H9 (cell line): Measurements from ENCODE around the gene PPP1R17. TPM values are rescaled to one million over a fixed set of nuclear protein-coding genes. Genes with fewer than 3 reads are reported as not detected.

Experiments
- DNase-seq: peaks from one replicate; pipeline ENCODE4 v3.0.0-alpha.2; 2017
- H2AFZ ChIP-seq: one replicate; pipeline ENCODE4 v1.6.1; 2013; ENCODE audit warnings: mild to moderate bottlenecking, low read length, control low read depth, moderate library complexity
- H2AK5ac ChIP-seq: 2 replicates; pipeline ENCODE4 v1.6.1; 2013; ENCODE audit warnings: low read length, control low read depth, mixed read lengths; ENCODE audit not compliant: insufficient read length
- H2BK120ac ChIP-seq: one replicate; pipeline ENCODE4 v1.6.1; 2013; ENCODE audit warnings: low read depth, mild to moderate bottlenecking, low read length, control low read depth, inconsistent platforms; ENCODE audit not compliant: poor library complexity, severe bottlenecking
- H2BK12ac ChIP-seq: 2 replicates; pipeline ENCODE4 v1.6.1; 2013; ENCODE audit warnings: low read length, control low read depth, mixed read lengths, low read depth; ENCODE audit not compliant: insufficient read length
- H2BK15ac ChIP-seq: 2 replicates; pipeline ENCODE4 v1.6.1; 2013; ENCODE audit warnings: low read depth, low read length, control low read depth
- H2BK20ac ChIP-seq: one replicate; pipeline ENCODE4 v1.6.1; 2013; ENCODE audit warnings: low read depth, mild to moderate bottlenecking, low read length, control low read depth, inconsistent platforms; ENCODE audit not compliant: poor library complexity, severe bottlenecking
- H2BK5ac ChIP-seq: 2 replicates; pipeline ENCODE4 v1.6.1; 2013; ENCODE audit warnings: low read length, control low read depth, mixed read lengths; ENCODE audit not compliant: insufficient read length
- H3K14ac ChIP-seq: 2 replicates; pipeline ENCODE4 v1.6.1; 2013; ENCODE audit warnings: low read length, control low read depth; ENCODE audit not compliant: insufficient read depth
- H3K18ac ChIP-seq: 2 replicates; pipeline ENCODE4 v1.6.1; 2013; ENCODE audit warnings: low read depth, mild to moderate bottlenecking, mixed read lengths, low read length, control low read depth; ENCODE audit not compliant: insufficient read length
- H3K23ac ChIP-seq: 2 replicates; pipeline ENCODE4 v1.6.1; 2013; ENCODE audit warnings: low read length, control low read depth, mixed read lengths, low read depth; ENCODE audit not compliant: insufficient read length
- H3K23me2 ChIP-seq: 2 replicates; pipeline ENCODE4 v1.6.1; 2013; ENCODE audit warnings: low read depth, mild to moderate bottlenecking, mixed read lengths, low read length, control low read depth; ENCODE audit not compliant: insufficient read length, poor library complexity, severe bottlenecking
- H3K27ac ChIP-seq: 2 replicates; pipeline ENCODE4 v1.5.1; 2013; ENCODE audit warnings: low read length, control low read depth, mixed read lengths, low read depth; ENCODE audit not compliant: insufficient read length
- H3K27me3 ChIP-seq: 2 replicates; pipeline ENCODE4 v1.6.1; 2013; ENCODE audit warnings: low read length, control low read depth, inconsistent platforms; ENCODE audit not compliant: insufficient read depth
- H3K4ac ChIP-seq: 2 replicates; pipeline ENCODE4 v1.6.1; 2013; ENCODE audit warnings: low read depth, mild to moderate bottlenecking, control low read depth, inconsistent platforms, low read length, moderate library complexity
- H3K4me1 ChIP-seq: 2 replicates; pipeline ENCODE4 v1.6.1; 2013; ENCODE audit warnings: low read length, control low read depth, inconsistent platforms; ENCODE audit not compliant: insufficient read depth
- H3K4me2 ChIP-seq: 2 replicates; pipeline ENCODE4 v1.6.1; 2013; ENCODE audit warnings: low read length, control low read depth, mixed read lengths; ENCODE audit not compliant: insufficient read length, insufficient read depth
- H3K56ac ChIP-seq: 2 replicates; pipeline ENCODE4 v1.6.1; 2013; ENCODE audit warnings: low read depth, mild to moderate bottlenecking, mixed read lengths, low read length, control low read depth; ENCODE audit not compliant: insufficient read length
- H3K79me1 ChIP-seq: 2 replicates; pipeline ENCODE4 v1.6.1; 2013; ENCODE audit warnings: low read depth, mild to moderate bottlenecking, moderate library complexity, low read length, control low read depth, inconsistent platforms; ENCODE audit not compliant: insufficient read depth, poor library complexity, severe bottlenecking
- H3K79me2 ChIP-seq: 2 replicates; pipeline ENCODE4 v1.6.1; 2013; ENCODE audit warnings: low read length, control low read depth, inconsistent platforms; ENCODE audit not compliant: insufficient read depth
- H3K9ac ChIP-seq: 2 replicates; pipeline ENCODE4 v1.6.1; 2013; ENCODE audit warnings: low read length, control low read depth, mixed read lengths; ENCODE audit not compliant: insufficient read length; ENCODE audit errors: extremely low read depth
- H3K9me3 ChIP-seq: one replicate; pipeline ENCODE4 v1.6.1; 2013; ENCODE audit warnings: low read depth, low read length, inconsistent platforms; ENCODE audit not compliant: control insufficient read depth
- H3T11ph ChIP-seq: one replicate; pipeline ENCODE4 v1.6.1; 2013; ENCODE audit warnings: mild to moderate bottlenecking, low read length, control low read depth, inconsistent platforms
- H4K20me1 ChIP-seq: one replicate; pipeline ENCODE4 v1.6.1; 2013; ENCODE audit not compliant: control insufficient read depth, insufficient read length, insufficient read depth
- H4K5ac ChIP-seq: 2 replicates; pipeline ENCODE4 v1.6.1; 2013; ENCODE audit warnings: low read depth, mild to moderate bottlenecking, mixed read lengths, low read length, control low read depth; ENCODE audit not compliant: insufficient read length
- H4K8ac ChIP-seq: replicated peaks from 2 replicates; pipeline ENCODE4 v1.6.1; 2013; ENCODE audit warnings: low read length, control low read depth, mixed read lengths, low read depth; ENCODE audit not compliant: insufficient read length
- H4K91ac ChIP-seq: 2 replicates; pipeline ENCODE4 v1.6.1; 2013; ENCODE audit warnings: low read depth, mild to moderate bottlenecking, moderate library complexity, mixed read lengths, low read length, control low read depth; ENCODE audit not compliant: insufficient read length
- H3K27ac Mint-ChIP-seq, 3 experiments: 2 replicates in 2 of 3; 3 replicates in 1 of 3; pipeline ENCODE4 v1.8.0; 2020 to 2021; ENCODE audit warnings: mixed read lengths in 3 of 3, mild to moderate bottlenecking in 1 of 3, moderate library complexity in 1 of 3
- H3K27me3 Mint-ChIP-seq: 2 replicates; pipeline ENCODE4 v1.8.0; 2021; ENCODE audit warnings: low read depth, mild to moderate bottlenecking, moderate library complexity, mixed read lengths
- H3K36me3 Mint-ChIP-seq, 3 experiments: 2 replicates in 2 of 3; 3 replicates in 1 of 3; pipeline ENCODE4 v1.8.0; 2020 to 2021; ENCODE audit warnings: low read depth in 3 of 3, mixed read lengths in 3 of 3; ENCODE audit not compliant: insufficient read depth in 1 of 3
- H3K4me1 Mint-ChIP-seq, 2 experiments: 2 replicates each; pipeline ENCODE4 v1.8.0; 2020; ENCODE audit warnings: mixed read lengths in 2 of 2
- H3K4me3 Mint-ChIP-seq, 2 experiments: 2 replicates in 1 of 2; 3 replicates in 1 of 2; pipeline ENCODE4 v1.8.0; 2020 to 2021; ENCODE audit warnings: mild to moderate bottlenecking in 2 of 2, mixed read lengths in 2 of 2, moderate library complexity in 1 of 2
- H3K9me3 Mint-ChIP-seq, 2 experiments: 2 replicates in 1 of 2; 3 replicates in 1 of 2; pipeline ENCODE4 v1.8.0; 2020; ENCODE audit warnings: mild to moderate bottlenecking in 2 of 2, mixed read lengths in 2 of 2, moderate library complexity in 1 of 2
- total RNA-seq: library from RNA; stranded (reverse); gene quantifications from 2 replicates; pipeline ENCODE4 v1.2.1, GENCODE V29; 2021
- TF ChIP-seq, protein P1 (sequence below): fragments of 200-600 bp; sonication (generic); conservative IDR thresholded peaks from 3 replicates; pipeline ENCODE4 v1.8.0; 2021; ENCODE audit warnings: antibody characterized with exemption, mild to moderate bottlenecking

Gene PPP1R17
- total RNA-seq, 1 experiment from 2014 or later: 1.2 TPM

DNA sequence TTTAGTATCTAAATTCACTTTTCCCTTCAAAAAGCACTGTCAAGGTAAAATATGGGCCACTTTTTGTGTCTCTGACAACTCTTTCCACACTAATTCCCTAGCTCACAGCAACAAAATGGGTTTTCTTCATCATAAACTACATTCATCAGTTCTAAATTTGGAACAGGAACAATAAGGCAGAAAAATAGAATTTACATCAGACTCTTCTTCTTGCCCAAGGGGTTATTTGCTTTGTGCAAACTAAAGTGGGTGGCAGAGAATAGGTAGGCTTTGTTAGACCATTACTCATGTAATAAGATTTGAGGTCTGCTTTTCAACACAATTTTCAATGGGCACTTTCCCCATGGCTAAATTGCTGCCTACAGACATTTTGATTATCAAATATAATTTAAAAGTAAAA is 17.6 kb upstream of the PPP1R17 start:
- no peak overlapping the region for H4K5ac ChIP-seq
- no peak overlapping the region for H3K23ac ChIP-seq
- no peak overlapping the region for H4K91ac ChIP-seq
- no peak overlapping the region for H2AK5ac ChIP-seq
- H3K27me3 ChIP-seq: no peaks in the 10 kb centered on the region
- no peak overlapping the region for H2AFZ ChIP-seq
- H3K18ac ChIP-seq: no peak overlapping the region
- Mint-ChIP-seq H3K9me3 (peaks cover 5 to 10% of the 10 kb centered on the region in 2 experiments; a peak in 4 of 5 replicates), H3K27me3 (peaks cover 11% of the 10 kb centered on the region), H3K4me3 (no peak overlapping the region), H3K27ac (no peak overlapping the region), H3K36me3 (peaks cover 1 to 5% (median 4%) of the 10 kb centered on the region in 3 experiments; a peak in 4 of 7 replicates), H3K4me1 (peaks cover 15 to 16% of the 10 kb centered on the region in 2 experiments)
- H4K20me1 ChIP-seq: no peaks in the 10 kb centered on the region
- no peak overlapping the region for H3K27ac ChIP-seq
- H3K9ac ChIP-seq: no peak overlapping the region
- no peak for DNase-seq
- H3K79me1 ChIP-seq: no peaks in the 10 kb centered on the region
- no peaks in the 10 kb centered on the region for H3K79me2 ChIP-seq
- no peak overlapping the region for H3T11ph ChIP-seq
- H2BK120ac ChIP-seq: no peak overlapping the region
- no peaks in the 10 kb centered on the region for H3K4me1 ChIP-seq
- H4K8ac ChIP-seq: no peak overlapping the region
- H3K4me2 ChIP-seq: no peak overlapping the region
- no peak overlapping the region for H2BK12ac ChIP-seq
- no peak overlapping the region for H2BK20ac ChIP-seq
- H2BK5ac ChIP-seq: no peak overlapping the region
- no peaks in the 10 kb centered on the region for H3K23me2 ChIP-seq
- no peak overlapping the region for H3K56ac ChIP-seq
- no peak overlapping the region for H3K4ac ChIP-seq
- H3K14ac ChIP-seq: no peak overlapping the region
- H3K9me3 ChIP-seq: peaks cover 13% of the 10 kb centered on the region
- H2BK15ac ChIP-seq: no peak overlapping the region
- TF ChIP-seq, protein P1, sequence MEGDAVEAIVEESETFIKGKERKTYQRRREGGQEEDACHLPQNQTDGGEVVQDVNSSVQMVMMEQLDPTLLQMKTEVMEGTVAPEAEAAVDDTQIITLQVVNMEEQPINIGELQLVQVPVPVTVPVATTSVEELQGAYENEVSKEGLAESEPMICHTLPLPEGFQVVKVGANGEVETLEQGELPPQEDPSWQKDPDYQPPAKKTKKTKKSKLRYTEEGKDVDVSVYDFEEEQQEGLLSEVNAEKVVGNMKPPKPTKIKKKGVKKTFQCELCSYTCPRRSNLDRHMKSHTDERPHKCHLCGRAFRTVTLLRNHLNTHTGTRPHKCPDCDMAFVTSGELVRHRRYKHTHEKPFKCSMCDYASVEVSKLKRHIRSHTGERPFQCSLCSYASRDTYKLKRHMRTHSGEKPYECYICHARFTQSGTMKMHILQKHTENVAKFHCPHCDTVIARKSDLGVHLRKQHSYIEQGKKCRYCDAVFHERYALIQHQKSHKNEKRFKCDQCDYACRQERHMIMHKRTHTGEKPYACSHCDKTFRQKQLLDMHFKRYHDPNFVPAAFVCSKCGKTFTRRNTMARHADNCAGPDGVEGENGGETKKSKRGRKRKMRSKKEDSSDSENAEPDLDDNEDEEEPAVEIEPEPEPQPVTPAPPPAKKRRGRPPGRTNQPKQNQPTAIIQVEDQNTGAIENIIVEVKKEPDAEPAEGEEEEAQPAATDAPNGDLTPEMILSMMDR: no peak
